GM23248 (cell line): ENCODE data around the gene HPDL.

Source experiments
- EZH2 ChIP-seq: fragments of 200-600 bp; sonication (generic); IDR thresholded peaks from 2 replicates; pipeline ENCODE4 v1.6.1; 2018; ENCODE audit warnings: antibody characterized with exemption, mild to moderate bottlenecking; ENCODE audit not compliant: insufficient read depth, poor library complexity, severe bottlenecking
- EZH2phosphoT487 ChIP-seq: fragments of 200-600 bp; sonication (generic); IDR thresholded peaks from 2 replicates; pipeline ENCODE4 v1.6.1; 2018; ENCODE audit warnings: antibody characterized with exemption, moderate library complexity, mild to moderate bottlenecking, low read depth; ENCODE audit not compliant: insufficient read depth

GRCh38 chr1:45319761-45320160 is 6.9 kb upstream of the HPDL start:
- TF ChIP-seq EZH2 (no peak), EZH2phosphoT487 (no peak)
